NB4 (cell line): ENCODE results near the gene BCAR3.

Experiments used
- DNase-seq: peaks from one replicate; pipeline ENCODE4 v3.0.0; 2010; ENCODE audit warnings: low read depth
- H3K4me3 ChIP-seq: one replicate; pipeline ENCODE4 v1.5.1; 2011; ENCODE audit warnings: mild to moderate bottlenecking, low read depth, low read length, moderate library complexity
- MYC ChIP-seq: IDR thresholded peaks from 2 replicates; pipeline ENCODE4 v1.6.1; 2011; ENCODE audit warnings: low read depth, low read length
- POLR2A ChIP-seq: IDR thresholded peaks from 2 replicates; pipeline ENCODE4 v1.6.1; 2011; ENCODE audit warnings: mild to moderate bottlenecking; ENCODE audit not compliant: insufficient read length; ENCODE audit errors: extremely low read depth
- TF ChIP-seq, protein P1 (sequence below): IDR thresholded peaks from 2 replicates; pipeline ENCODE4 v1.6.1; 2011; ENCODE audit warnings: low read depth, low read length
- TF ChIP-seq, protein P2 (sequence below): IDR thresholded peaks from one replicate; pipeline ENCODE4 v1.5.1; 2012; ENCODE audit warnings: low read depth, low read length

The BCAR3 gene

DNA sequence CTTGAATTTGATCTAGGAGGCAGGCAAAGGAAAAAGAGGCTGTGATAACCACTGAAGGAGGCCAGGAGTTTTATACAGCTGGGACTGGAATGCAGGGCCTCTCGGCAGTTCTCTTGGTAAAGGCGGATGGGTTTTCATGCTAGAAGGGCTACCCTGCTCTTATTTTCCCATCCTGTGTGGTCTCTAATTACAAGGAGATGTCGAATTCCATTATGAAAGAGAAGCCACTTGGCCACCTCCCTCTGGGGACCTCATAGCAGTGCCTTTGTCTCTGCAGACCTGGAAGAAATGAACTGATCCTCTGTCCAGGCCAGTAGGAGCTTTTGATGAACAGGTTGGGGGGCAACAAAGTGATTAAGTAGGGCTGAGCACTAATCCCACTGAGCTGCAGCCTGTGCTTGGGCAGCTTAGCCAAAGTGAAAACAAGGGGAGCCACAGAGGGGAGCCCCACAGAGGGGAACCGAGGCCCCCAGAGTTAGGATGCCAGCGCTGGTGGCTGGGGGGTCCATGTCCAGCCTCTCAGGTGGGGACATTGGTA is 42.2 kb upstream of the BCAR3 start:
- H3K4me3 ChIP-seq: no peak overlapping the region
- DNase-seq: no peak
- no peak for TF ChIP-seq MYC
- no peak for TF ChIP-seq POLR2A
- TF ChIP-seq, protein P1, sequence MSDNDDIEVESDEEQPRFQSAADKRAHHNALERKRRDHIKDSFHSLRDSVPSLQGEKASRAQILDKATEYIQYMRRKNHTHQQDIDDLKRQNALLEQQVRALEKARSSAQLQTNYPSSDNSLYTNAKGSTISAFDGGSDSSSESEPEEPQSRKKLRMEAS: no peak
- TF ChIP-seq, protein P2, sequence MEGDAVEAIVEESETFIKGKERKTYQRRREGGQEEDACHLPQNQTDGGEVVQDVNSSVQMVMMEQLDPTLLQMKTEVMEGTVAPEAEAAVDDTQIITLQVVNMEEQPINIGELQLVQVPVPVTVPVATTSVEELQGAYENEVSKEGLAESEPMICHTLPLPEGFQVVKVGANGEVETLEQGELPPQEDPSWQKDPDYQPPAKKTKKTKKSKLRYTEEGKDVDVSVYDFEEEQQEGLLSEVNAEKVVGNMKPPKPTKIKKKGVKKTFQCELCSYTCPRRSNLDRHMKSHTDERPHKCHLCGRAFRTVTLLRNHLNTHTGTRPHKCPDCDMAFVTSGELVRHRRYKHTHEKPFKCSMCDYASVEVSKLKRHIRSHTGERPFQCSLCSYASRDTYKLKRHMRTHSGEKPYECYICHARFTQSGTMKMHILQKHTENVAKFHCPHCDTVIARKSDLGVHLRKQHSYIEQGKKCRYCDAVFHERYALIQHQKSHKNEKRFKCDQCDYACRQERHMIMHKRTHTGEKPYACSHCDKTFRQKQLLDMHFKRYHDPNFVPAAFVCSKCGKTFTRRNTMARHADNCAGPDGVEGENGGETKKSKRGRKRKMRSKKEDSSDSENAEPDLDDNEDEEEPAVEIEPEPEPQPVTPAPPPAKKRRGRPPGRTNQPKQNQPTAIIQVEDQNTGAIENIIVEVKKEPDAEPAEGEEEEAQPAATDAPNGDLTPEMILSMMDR: no peak

- TF ChIP-seq, protein P2: no peak
- TF ChIP-seq, protein P1: no peak
- no peak for TF ChIP-seq MYC
- no peak for TF ChIP-seq POLR2A
- no peak for DNase-seq
- no peak overlapping the region for H3K4me3 ChIP-seq
These were observed 41.5 kb upstream of the BCAR3 start for GRCh38 chr1:93723110-93723509.

GRCh38 chr1:93722081-93723031 is 40.7 kb upstream of the BCAR3 start:
- DNase-seq: no peak
- H3K4me3 ChIP-seq: no peak overlapping the region
- TF ChIP-seq POLR2A: no peak
- TF ChIP-seq, protein P1: no peak
- TF ChIP-seq, protein P2: no peak

DNA sequence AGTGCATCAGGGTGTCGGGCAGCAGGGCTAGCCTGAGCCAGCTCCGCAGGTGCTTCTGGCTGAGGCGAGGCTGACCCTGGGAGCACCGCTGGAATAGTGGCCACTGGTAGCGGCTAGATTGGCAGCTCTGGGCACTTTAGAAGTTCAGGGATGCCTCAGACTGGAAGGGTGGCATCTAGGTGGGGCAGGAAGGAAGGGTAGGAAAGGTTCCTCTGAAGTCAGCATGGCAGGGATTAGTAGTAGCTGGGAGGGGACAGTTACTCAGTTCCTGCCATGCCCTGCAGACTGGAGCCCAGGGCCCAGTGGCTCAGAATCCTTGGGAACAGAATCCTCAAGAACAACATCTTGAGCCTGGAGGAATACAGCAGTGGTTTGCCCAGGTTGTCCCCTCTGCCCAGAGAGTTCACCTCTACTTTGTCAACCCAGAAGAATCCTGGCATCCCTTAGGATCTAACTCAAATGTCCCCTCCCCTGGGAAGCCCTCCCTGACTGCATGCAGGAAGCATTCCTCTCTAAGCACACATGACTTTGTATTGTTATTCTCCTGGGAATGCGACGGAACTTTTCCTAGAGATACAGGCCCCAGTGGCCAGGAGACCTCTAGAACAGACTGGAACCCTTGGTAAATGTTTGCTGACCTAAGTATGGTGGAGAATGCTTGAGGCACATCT is 39.5 kb upstream of the BCAR3 start:
- no peak for DNase-seq
- H3K4me3 ChIP-seq: no peak overlapping the region
- TF ChIP-seq, protein P2: no peak
- TF ChIP-seq MYC: no peak
- TF ChIP-seq, protein P1: no peak
- no peak for TF ChIP-seq POLR2A

GRCh38 chr1:93717640-93718039 is 36.0 kb upstream of the BCAR3 start:
- TF ChIP-seq POLR2A (no peak), MYC (no peak)
- TF ChIP-seq, protein P2: no peak
- TF ChIP-seq, protein P1: no peak
- H3K4me3 ChIP-seq: no peak overlapping the region
- DNase-seq: no peak
